Smooth muscle cell (in vitro differentiated cells): ENCODE results near the gene PRRC2A. TPM values are rescaled to one million over a fixed set of nuclear protein-coding genes. Genes with fewer than 3 reads are reported as not detected.

Experiments used
- DNase-seq: peaks from one replicate; lab custom pipeline; 2025; ENCODE audit not compliant: unreplicated experiment; lab: John Stamatoyannopoulos, UW
- H2AFZ ChIP-seq: fragments of 200-600 bp; sonication (generic); 2 replicates; pipeline ENCODE4 v1.6.0; 2016; ENCODE audit warnings: antibody characterized with exemption, low read depth, mild to moderate bottlenecking
- H3F3A ChIP-seq: fragments of 200-600 bp; sonication (generic); 2 replicates; pipeline ENCODE4 v1.6.0; 2017; ENCODE audit warnings: antibody characterized with exemption, low read depth
- H3K27ac ChIP-seq: fragments of 200-600 bp; sonication (generic); 2 replicates; pipeline ENCODE4 v1.5.1; 2016; ENCODE audit warnings: low read depth, mild to moderate bottlenecking
- H3K27me3 ChIP-seq: fragments of 200-600 bp; sonication (generic); 2 replicates; pipeline ENCODE4 v1.6.1; 2016; ENCODE audit warnings: low read depth, mild to moderate bottlenecking
- H3K36me3 ChIP-seq: fragments of 200-600 bp; sonication (generic); 2 replicates; pipeline ENCODE4 v1.5.1; 2016; ENCODE audit warnings: low read depth
- H3K4me1 ChIP-seq: fragments of 200-600 bp; sonication (generic); 2 replicates; pipeline ENCODE4 v1.5.1; 2016; ENCODE audit warnings: low read depth
- H3K4me2 ChIP-seq: fragments of 200-600 bp; sonication (generic); 2 replicates; pipeline ENCODE4 v1.6.0; 2016; ENCODE audit warnings: mild to moderate bottlenecking
- H3K4me3 ChIP-seq: fragments of 200-600 bp; sonication (generic); 2 replicates; pipeline ENCODE4 v1.5.1; 2016; ENCODE audit warnings: mild to moderate bottlenecking
- H3K79me2 ChIP-seq: fragments of 200-600 bp; sonication (generic); 2 replicates; pipeline ENCODE4 v1.6.0; 2016; ENCODE audit warnings: low read depth, mild to moderate bottlenecking
- H3K9ac ChIP-seq: fragments of 200-600 bp; sonication (generic); 2 replicates; pipeline ENCODE4 v1.6.0; 2016; ENCODE audit warnings: low read depth
- H3K9me3 ChIP-seq: fragments of 200-600 bp; sonication (generic); replicated peaks from 2 replicates; pipeline ENCODE4 v1.5.1; 2016; ENCODE audit warnings: low read depth
- H4K20me1 ChIP-seq: fragments of 200-600 bp; sonication (generic); 2 replicates; pipeline ENCODE4 v1.6.0; 2016; ENCODE audit warnings: low read depth
- CTCF ChIP-seq: fragments of 200-600 bp; sonication (generic); IDR thresholded peaks from 2 replicates; pipeline ENCODE4 v1.5.1; 2017; ENCODE audit warnings: borderline replicate concordance, mild to moderate bottlenecking, antibody characterized with exemption; ENCODE audit not compliant: insufficient read depth, poor library complexity, severe bottlenecking
- WGBS: methylation state at CpG from one replicate; pipeline ENCODE4 v1.1.7; 2016; ENCODE audit warnings: low lambda C conversion rate; 5-methylcytosine and 5-hydroxymethylcytosine counted together
- polyA plus RNA-seq: library from polyadenylated mRNA; unstranded; fragments of >200 nt; fragmentation: Nextera tagmentation; extraction: Ambion mirVana; gene quantifications from 2 replicates; pipeline ENCODE4 v1.2.1, GENCODE V29; 2016
- total RNA-seq: library from RNA; depleted of rRNA; stranded (reverse); fragments of >200 nt; gene quantifications from 2 replicates; pipeline ENCODE4 v1.2.3, GENCODE V29; 2014

The PRRC2A gene
- 44.7 and 47.6 TPM in 2 replicates for total RNA-seq
- 58.0 and 75.3 TPM in 2 replicates for polyA plus RNA-seq

GRCh38 chr6:31620586-31621319, at the start of gene PRRC2A:
PRRC2A (plus strand) TSS chr6:31620715; CDS start chr6:31622790, 2,075 bp downstream.
- H3K27me3 ChIP-seq = no peaks in the 10 kb centered on the region
- H3F3A ChIP-seq = peaks cover 11% of the 10 kb centered on the region
- H3K36me3 ChIP-seq = peaks cover 9% of the 10 kb centered on the region
- H3K4me1 ChIP-seq = peaks cover 13% of the 10 kb centered on the region
- H3K9ac ChIP-seq = peak within 1 kb of the TSS; percentile 93
- under 1% methylated on average over 29 of the region's 67 CpGs for WGBS
- peak; percentile 97 for DNase-seq
- peaks cover 46% of the 10 kb centered on the region for H4K20me1 ChIP-seq
- H3K4me3 ChIP-seq = peak within 1 kb of the TSS; percentile 85
- H3K9me3 ChIP-seq = no peaks in the 10 kb centered on the region
- peaks cover 49% of the 10 kb centered on the region for H3K79me2 ChIP-seq
- H2AFZ ChIP-seq = peak within 1 kb of the TSS; percentile 47
- peak within 1 kb of the TSS; percentile 97 for H3K4me2 ChIP-seq
- no peak for TF ChIP-seq CTCF
- H3K27ac ChIP-seq = peak within 1 kb of the TSS; percentile 98

DNA sequence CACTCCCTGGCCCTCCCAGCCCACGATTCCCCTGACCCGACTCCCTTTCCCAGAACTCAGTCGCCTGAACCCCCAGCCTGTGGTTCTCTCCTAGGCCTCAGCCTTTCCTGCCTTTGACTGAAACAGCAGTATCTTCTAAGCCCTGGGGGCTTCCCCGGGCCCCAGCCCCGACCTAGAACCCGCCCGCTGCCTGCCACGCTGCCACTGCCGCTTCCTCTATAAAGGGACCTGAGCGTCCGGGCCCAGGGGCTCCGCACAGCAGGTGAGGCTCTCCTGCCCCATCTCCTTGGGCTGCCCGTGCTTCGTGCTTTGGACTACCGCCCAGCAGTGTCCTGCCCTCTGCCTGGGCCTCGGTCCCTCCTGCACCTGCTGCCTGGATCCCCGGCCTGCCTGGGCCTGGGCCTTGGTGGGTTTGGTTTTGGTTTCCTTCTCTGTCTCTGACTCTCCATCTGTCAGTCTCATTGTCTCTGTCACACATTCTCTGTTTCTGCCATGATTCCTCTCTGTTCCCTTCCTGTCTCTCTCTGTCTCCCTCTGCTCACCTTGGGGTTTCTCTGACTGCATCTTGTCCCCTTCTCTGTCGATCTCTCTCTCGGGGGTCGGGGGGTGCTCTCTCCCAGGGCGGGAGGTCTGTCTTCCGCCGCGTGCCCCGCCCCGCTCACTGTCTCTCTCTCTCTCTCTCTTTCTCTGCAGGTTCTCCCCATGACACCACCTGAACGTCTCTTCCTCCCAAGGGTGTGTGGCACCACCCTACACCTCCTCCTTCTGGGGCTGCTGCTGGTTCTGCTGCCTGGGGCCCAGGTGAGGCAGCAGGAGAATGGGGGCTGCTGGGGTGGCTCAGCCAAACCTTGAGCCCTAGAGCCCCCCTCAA, 48.2 kb upstream of the PRRC2A start, which contains the start of gene LTA:
LTA (plus strand) TSS at position 249 of the 871 bp plus-strand sequence; CDS start at position 703, 454 bp downstream.
- no peak within 1 kb of the TSS for H2AFZ ChIP-seq
- H3K9ac ChIP-seq = no peak within 1 kb of the TSS
- no peaks in the 10 kb centered on the region for H3K27me3 ChIP-seq
- no peaks in the 10 kb centered on the region for H3K36me3 ChIP-seq
- no peak for TF ChIP-seq CTCF
- no peak within 1 kb of the TSS for H3K27ac ChIP-seq
- no peaks in the 10 kb centered on the region for H3K9me3 ChIP-seq
- H3K4me2 ChIP-seq = no peak within 1 kb of the TSS
- no peaks in the 10 kb centered on the region for H3K79me2 ChIP-seq
- no peaks in the 10 kb centered on the region for H4K20me1 ChIP-seq
- no peaks in the 10 kb centered on the region for H3F3A ChIP-seq
- DNase-seq = no peak
- 92% methylated on average over 24 of the region's 27 CpGs for WGBS
- no peaks in the 10 kb centered on the region for H3K4me1 ChIP-seq
- H3K4me3 ChIP-seq = no peak within 1 kb of the TSS

GRCh38 chr6:31573239-31574105, 47.0 kb upstream of the PRRC2A start:
- Histone ChIP-seq H3K4me3 (no peak overlapping the region), H2AFZ (no peak overlapping the region), H3K4me2 (no peak overlapping the region), H3F3A (no peaks in the 10 kb centered on the region), H3K36me3 (no peaks in the 10 kb centered on the region), H3K27me3 (no peaks in the 10 kb centered on the region), H3K79me2 (no peaks in the 10 kb centered on the region), H3K27ac (no peak overlapping the region), H3K9ac (no peak overlapping the region), H3K4me1 (no peaks in the 10 kb centered on the region), H3K9me3 (no peaks in the 10 kb centered on the region), H4K20me1 (no peaks in the 10 kb centered on the region)
- no peak for DNase-seq
- no peak for TF ChIP-seq CTCF
- WGBS = 91% methylated on average over 9 of the region's 9 CpGs
